ENCODE results near the gene PKNOX2. TPM values are rescaled to one million over a fixed set of nuclear protein-coding genes. Genes with fewer than 3 reads are reported as not detected.

Gene PKNOX2
- total and polyA plus RNA-seq, 10 of the 15 experiments (the other 5 are each of a cell fraction or from before 2014, with no cell fraction given) = not detected

DNA sequence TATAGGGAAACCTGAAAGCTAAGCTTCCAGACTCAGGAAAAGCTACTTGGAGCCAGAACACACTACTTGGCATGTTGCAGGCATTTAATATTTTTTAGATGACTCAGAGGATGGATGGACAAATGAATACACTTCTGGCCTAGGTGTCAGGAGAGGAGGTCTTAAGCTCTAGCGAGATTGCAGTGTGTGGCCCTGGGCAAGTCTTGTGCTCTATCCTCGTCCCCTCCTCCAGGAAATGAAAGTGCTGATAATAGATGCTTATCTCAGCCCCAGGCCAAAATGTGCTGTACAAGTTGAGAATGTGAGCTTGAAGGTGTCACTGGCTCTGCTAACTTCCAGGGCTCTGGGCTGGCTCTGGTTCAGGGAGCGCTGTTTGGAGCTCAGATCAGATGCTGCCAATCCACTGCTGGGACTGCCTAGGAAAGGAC lies 136.3 kb downstream of the PKNOX2 start:
- Histone ChIP-seq H3K36me3 (ENCODE audit: control insufficient read depth in 2 of 2, insufficient read depth in 2 of 2, low read length in 1 of 2) (no peaks in the 10 kb centered on the region), H3K79me2 (ENCODE audit: control insufficient read depth, insufficient read depth, low read length) (no peaks in the 10 kb centered on the region), H2AFZ (ENCODE audit: control insufficient read depth, low read depth, low read length) (no peak overlapping the region), H3K27me3 (replicated peaks in 1 of 2; ENCODE audit: control insufficient read depth in 2 of 2, insufficient read depth in 2 of 2, low read length in 1 of 2) (peaks cover 0 to 1% of the 10 kb centered on the region in 2 experiments; a peak in 2 of 4 replicates), H3K4me2 (ENCODE audit: control insufficient read depth, insufficient read depth) (no peak overlapping the region), H3K4me1 (ENCODE audit: control insufficient read depth, insufficient read depth, low read length) (no peaks in the 10 kb centered on the region; the same call in 1 of the 2 replicates), H3K27ac (ENCODE audit: control insufficient read depth, insufficient read depth) (no peak overlapping the region), H3K4me3 (no peak overlapping the region), H3K9ac (ENCODE audit: control insufficient read depth, insufficient read depth, low read length) (no peak overlapping the region), H4K20me1 (ENCODE audit: control insufficient read depth, insufficient read depth) (no peaks in the 10 kb centered on the region), H3K9me3 (replicated peaks; ENCODE audit: control insufficient read depth, insufficient read depth, low read length) (no peaks in the 10 kb centered on the region)
- WGBS (ENCODE audit: insufficient coverage, insufficient replicate concordance, low lambda C conversion rate, missing lambda C conversion rate) = 23% methylated on average over 3 of the region's 3 CpGs
- ChIA-PET SMC1A (ENCODE audit: uncharacterized antibody, unreplicated experiment) (no interaction called here), CTCF (interaction anchor here (0.6 kb wide), 1 partner anchor 1180 kb away, joined by 3 read pairs; no protein-coding TSS in a partner anchor), POLR2A (no interaction called here), RAD21 (ENCODE audit: unreplicated experiment) (no interaction called here)
- intact Hi-C loops (cut with micrococcal nuclease; ENCODE audit: unreplicated experiment) (no loop called here), in situ Hi-C loops (cut with MboI) (no loop called here)
- FAIRE-seq = no peak
- DNase-seq (ENCODE audit: low read depth, low spot score) = no peak
- no TSS peak for BruUV-seq (replicated peaks)
- TF ChIP-seq YY1 (IDR thresholded peaks at IDR 0.05; ENCODE audit: low read depth, low read length) = no peak
- ATAC-seq = no peak

DNA sequence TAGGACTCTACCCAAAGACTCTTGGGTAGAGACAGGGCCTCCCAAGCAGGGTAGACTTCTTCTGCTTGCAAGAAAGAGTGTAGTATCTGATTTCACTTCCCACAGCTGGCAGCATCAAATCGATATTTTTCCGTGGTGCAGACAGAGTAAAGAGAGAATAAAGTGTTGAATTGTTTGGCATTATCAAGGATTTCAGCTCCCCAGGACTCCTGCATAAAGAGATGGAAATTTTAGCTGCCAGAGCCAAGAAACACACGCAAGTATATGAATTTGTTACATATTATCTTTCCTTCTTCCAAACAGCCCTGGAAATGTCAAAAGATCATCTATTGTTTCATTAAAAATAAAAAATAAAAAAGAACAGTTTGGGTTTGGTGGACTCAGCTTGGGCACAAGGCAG lies 136.8 kb downstream of the PKNOX2 start:
- DNase-seq (ENCODE audit: low read depth, low spot score) = no peak
- Histone ChIP-seq H3K4me2 (ENCODE audit: control insufficient read depth, insufficient read depth) (no peak overlapping the region), H2AFZ (ENCODE audit: control insufficient read depth, low read depth, low read length) (no peak overlapping the region), H3K4me3 (no peak overlapping the region), H3K27me3 (replicated peaks in 1 of 2; ENCODE audit: control insufficient read depth in 2 of 2, insufficient read depth in 2 of 2, low read length in 1 of 2) (peaks cover 0 to 1% of the 10 kb centered on the region in 2 experiments; a peak in 2 of 4 replicates), H4K20me1 (ENCODE audit: control insufficient read depth, insufficient read depth) (no peaks in the 10 kb centered on the region), H3K9me3 (replicated peaks; ENCODE audit: control insufficient read depth, insufficient read depth, low read length) (no peaks in the 10 kb centered on the region), H3K9ac (ENCODE audit: control insufficient read depth, insufficient read depth, low read length) (no peak overlapping the region), H3K79me2 (ENCODE audit: control insufficient read depth, insufficient read depth, low read length) (no peaks in the 10 kb centered on the region), H3K4me1 (ENCODE audit: control insufficient read depth, insufficient read depth, low read length) (no peaks in the 10 kb centered on the region; the same call in 1 of the 2 replicates), H3K27ac (ENCODE audit: control insufficient read depth, insufficient read depth) (no peak overlapping the region), H3K36me3 (ENCODE audit: control insufficient read depth in 2 of 2, insufficient read depth in 2 of 2, low read length in 1 of 2) (no peaks in the 10 kb centered on the region)
- ChIA-PET RAD21 (ENCODE audit: unreplicated experiment) (no interaction called here), CTCF (no interaction called here), POLR2A (no interaction called here), SMC1A (ENCODE audit: uncharacterized antibody, unreplicated experiment) (no interaction called here)
- WGBS (ENCODE audit: insufficient coverage, insufficient replicate concordance, low lambda C conversion rate, missing lambda C conversion rate) = 7% methylated on average over 3 of the region's 3 CpGs
- intact Hi-C loops (cut with micrococcal nuclease; ENCODE audit: unreplicated experiment) = no loop called here
- in situ Hi-C loops (cut with MboI) = no loop called here
- BruUV-seq (replicated peaks) = no TSS peak
- ATAC-seq = no peak
- FAIRE-seq = no peak
- TF ChIP-seq SUZ12 (IDR thresholded peaks at IDR 0.05; ENCODE audit: unreplicated experiment) (no peak), CHD1 (IDR thresholded peaks at IDR 0.05; ENCODE audit: low read depth, low read length) (no peak), EED (IDR thresholded peaks at IDR 0.05; ENCODE audit: low read depth) (no peak), ZNF274 (IDR thresholded peaks at IDR 0.05; ENCODE audit: insufficient read depth, insufficient read length) (no peak), STAT3 (IDR thresholded peaks at IDR 0.05; ENCODE audit: low read depth, low read length) (no peak), CBFB (IDR thresholded peaks at IDR 0.05; ENCODE audit: low read depth) (no peak), SMARCA5 (IDR thresholded peaks at IDR 0.05) (no peak), RELA (IDR thresholded peaks at IDR 0.05; ENCODE audit: borderline replicate concordance, partially characterized antibody) (no peak)
- TF ChIP-seq, protein P1, sequence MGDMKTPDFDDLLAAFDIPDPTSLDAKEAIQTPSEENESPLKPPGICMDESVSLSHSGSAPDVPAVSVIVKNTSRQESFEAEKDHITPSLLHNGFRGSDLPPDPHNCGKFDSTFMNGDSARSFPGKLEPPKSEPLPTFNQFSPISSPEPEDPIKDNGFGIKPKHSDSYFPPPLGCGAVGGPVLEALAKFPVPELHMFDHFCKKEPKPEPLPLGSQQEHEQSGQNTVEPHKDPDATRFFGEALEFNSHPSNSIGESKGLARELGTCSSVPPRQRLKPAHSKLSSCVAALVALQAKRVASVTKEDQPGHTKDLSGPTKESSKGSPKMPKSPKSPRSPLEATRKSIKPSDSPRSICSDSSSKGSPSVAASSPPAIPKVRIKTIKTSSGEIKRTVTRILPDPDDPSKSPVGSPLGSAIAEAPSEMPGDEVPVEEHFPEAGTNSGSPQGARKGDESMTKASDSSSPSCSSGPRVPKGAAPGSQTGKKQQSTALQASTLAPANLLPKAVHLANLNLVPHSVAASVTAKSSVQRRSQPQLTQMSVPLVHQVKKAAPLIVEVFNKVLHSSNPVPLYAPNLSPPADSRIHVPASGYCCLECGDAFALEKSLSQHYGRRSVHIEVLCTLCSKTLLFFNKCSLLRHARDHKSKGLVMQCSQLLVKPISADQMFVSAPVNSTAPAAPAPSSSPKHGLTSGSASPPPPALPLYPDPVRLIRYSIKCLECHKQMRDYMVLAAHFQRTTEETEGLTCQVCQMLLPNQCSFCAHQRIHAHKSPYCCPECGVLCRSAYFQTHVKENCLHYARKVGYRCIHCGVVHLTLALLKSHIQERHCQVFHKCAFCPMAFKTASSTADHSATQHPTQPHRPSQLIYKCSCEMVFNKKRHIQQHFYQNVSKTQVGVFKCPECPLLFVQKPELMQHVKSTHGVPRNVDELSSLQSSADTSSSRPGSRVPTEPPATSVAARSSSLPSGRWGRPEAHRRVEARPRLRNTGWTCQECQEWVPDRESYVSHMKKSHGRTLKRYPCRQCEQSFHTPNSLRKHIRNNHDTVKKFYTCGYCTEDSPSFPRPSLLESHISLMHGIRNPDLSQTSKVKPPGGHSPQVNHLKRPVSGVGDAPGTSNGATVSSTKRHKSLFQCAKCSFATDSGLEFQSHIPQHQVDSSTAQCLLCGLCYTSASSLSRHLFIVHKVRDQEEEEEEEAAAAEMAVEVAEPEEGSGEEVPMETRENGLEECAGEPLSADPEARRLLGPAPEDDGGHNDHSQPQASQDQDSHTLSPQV (IDR thresholded peaks at IDR 0.05) = no peak
- TF ChIP-seq, protein P2, sequence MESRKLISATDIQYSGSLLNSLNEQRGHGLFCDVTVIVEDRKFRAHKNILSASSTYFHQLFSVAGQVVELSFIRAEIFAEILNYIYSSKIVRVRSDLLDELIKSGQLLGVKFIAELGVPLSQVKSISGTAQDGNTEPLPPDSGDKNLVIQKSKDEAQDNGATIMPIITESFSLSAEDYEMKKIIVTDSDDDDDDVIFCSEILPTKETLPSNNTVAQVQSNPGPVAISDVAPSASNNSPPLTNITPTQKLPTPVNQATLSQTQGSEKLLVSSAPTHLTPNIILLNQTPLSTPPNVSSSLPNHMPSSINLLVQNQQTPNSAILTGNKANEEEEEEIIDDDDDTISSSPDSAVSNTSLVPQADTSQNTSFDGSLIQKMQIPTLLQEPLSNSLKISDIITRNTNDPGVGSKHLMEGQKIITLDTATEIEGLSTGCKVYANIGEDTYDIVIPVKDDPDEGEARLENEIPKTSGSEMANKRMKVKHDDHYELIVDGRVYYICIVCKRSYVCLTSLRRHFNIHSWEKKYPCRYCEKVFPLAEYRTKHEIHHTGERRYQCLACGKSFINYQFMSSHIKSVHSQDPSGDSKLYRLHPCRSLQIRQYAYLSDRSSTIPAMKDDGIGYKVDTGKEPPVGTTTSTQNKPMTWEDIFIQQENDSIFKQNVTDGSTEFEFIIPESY (IDR thresholded peaks at IDR 0.05) = no peak

All from GM12878 (cell line).